GM21390 (cell line): ENCODE data around the gene STX8.

Source experiments
- ATAC-seq: cut with Tn5 transposase; IDR thresholded peaks from one replicate; pipeline ENCODE4 v1.9.1; 2021; ENCODE audit not compliant: unreplicated experiment

Gene STX8

GRCh38 chr17:9230861-9231260, 344.8 kb downstream of the STX8 start:
- ATAC-seq = no peak

- no peak for ATAC-seq
Measured at GRCh38 chr17:9230346-9230745, 345.3 kb downstream of the STX8 start.

- ATAC-seq = no peak
Measured at GRCh38 chr17:9229826-9230201, 345.8 kb downstream of the STX8 start.

- ATAC-seq = no peak
Measured at GRCh38 chr17:9229160-9229825, 346.3 kb downstream of the STX8 start.

GRCh38 chr17:9228408-9229159, 347.0 kb downstream of the STX8 start:
- no peak for ATAC-seq

GRCh38 chr17:9227819-9228407, 347.7 kb downstream of the STX8 start:
- no peak for ATAC-seq

GRCh38 chr17:9226794-9227135, 348.9 kb downstream of the STX8 start:
- ATAC-seq = no peak

GRCh38 chr17:9226130-9226793, 349.4 kb downstream of the STX8 start:
- no peak for ATAC-seq

- ATAC-seq = no peak
Measured at GRCh38 chr17:9225305-9226101, 350.1 kb downstream of the STX8 start.

- no peak for ATAC-seq
Measured at GRCh38 chr17:9224485-9224884, 351.1 kb downstream of the STX8 start.

- no peak for ATAC-seq
Measured at GRCh38 chr17:9223531-9223930, 352.1 kb downstream of the STX8 start.

GRCh38 chr17:9221922-9222180, 353.8 kb downstream of the STX8 start:
- ATAC-seq = no peak

GRCh38 chr17:9221147-9221921, 354.3 kb downstream of the STX8 start:
- ATAC-seq = no peak

- no peak for ATAC-seq
Measured at GRCh38 chr17:9220398-9221146, 355.0 kb downstream of the STX8 start.

- no peak for ATAC-seq
Measured at GRCh38 chr17:9219631-9220397, 355.8 kb downstream of the STX8 start.

GRCh38 chr17:9218911-9219310, 356.7 kb downstream of the STX8 start:
- ATAC-seq = no peak

- ATAC-seq = no peak
Measured at GRCh38 chr17:9218064-9218635, 357.5 kb downstream of the STX8 start.

- no peak for ATAC-seq
Measured at GRCh38 chr17:9217151-9218056, 358.2 kb downstream of the STX8 start.
